H1 (cell line): ENCODE measurements around the gene HSPA12A. TPM values are rescaled to one million over a fixed set of nuclear protein-coding genes. Genes with fewer than 3 reads are reported as not detected.
A peak's percentile ranks its signal among the peaks of the same experiment; 100 is the strongest.

Source experiments
- CTCF ChIA-PET: fragments of 300-600 bp; sonication (Branson Sonifier 250); formaldehyde crosslinking; loops from one replicate; lab custom pipeline; 2021; ENCODE audit not compliant: partially characterized antibody; lab: Charles Lee
- POLR2A ChIA-PET: fragments of 300-600 bp; sonication (Branson Sonifier 250); formaldehyde crosslinking; loops from one replicate; lab custom pipeline; 2021; ENCODE audit warnings: inconsistent platforms; ENCODE audit not compliant: partially characterized antibody; lab: Charles Lee
- DNase-seq, 2 experiments: peaks; one replicate each; pipeline versions ENCODE4 v3.0.0 to v3.0.0-alpha.2; 2010 to 2022; ENCODE audit warnings: low spot score in 2 of 2, low read depth in 1 of 2, mixed read lengths in 1 of 2
- FAIRE-seq: peaks from 2 replicates; lab custom pipeline; 2011; peaks lifted over from hg19 to GRCh38; lab: Jason Lieb, UNC
- H2AFZ ChIP-seq: 2 replicates; pipeline ENCODE4 v1.8.1; 2012; ENCODE audit warnings: low read length, inconsistent platforms
- H2AK5ac ChIP-seq: 2 replicates; pipeline ENCODE4 v1.6.1; 2013; ENCODE audit warnings: low read depth, low read length
- H2BK120ac ChIP-seq: replicated peaks from 2 replicates; pipeline ENCODE3; 2013; ENCODE audit warnings: low read depth, low read length, inconsistent platforms
- H2BK12ac ChIP-seq: 2 replicates; pipeline ENCODE4 v1.6.1; 2013; ENCODE audit warnings: low read depth, low read length
- H2BK15ac ChIP-seq: 2 replicates; pipeline ENCODE4 v1.6.1; 2013; ENCODE audit warnings: low read length
- H2BK20ac ChIP-seq: 2 replicates; pipeline ENCODE4 v1.6.1; 2013; ENCODE audit warnings: low read length
- H2BK5ac ChIP-seq: 2 replicates; pipeline ENCODE4 v1.6.1; 2013; ENCODE audit warnings: low read depth, low read length
- H3K14ac ChIP-seq: 2 replicates; pipeline ENCODE4 v1.6.1; 2013; ENCODE audit warnings: inconsistent platforms; ENCODE audit not compliant: insufficient read length
- H3K18ac ChIP-seq: 2 replicates; pipeline ENCODE4 v1.6.1; 2013; ENCODE audit warnings: low read length; ENCODE audit errors: extremely low read depth
- H3K23ac ChIP-seq: 2 replicates; pipeline ENCODE4 v1.6.1; 2013; ENCODE audit warnings: inconsistent platforms; ENCODE audit not compliant: insufficient read length
- H3K23me2 ChIP-seq: 2 replicates; pipeline ENCODE4 v1.6.1; 2013; ENCODE audit warnings: low read depth, low read length
- H3K27ac ChIP-seq: 2 replicates; pipeline ENCODE4 v1.6.1; 2011; ENCODE audit warnings: low read depth, low read length, inconsistent platforms
- H3K27me3 ChIP-seq, 4 experiments: replicated peaks in 1 of 4; 1 replicate in 1 of 4; 2 replicates in 3 of 4; pipeline versions ENCODE4 v1.6.1 to v1.8.1; 2011 to 2013; ENCODE audit warnings: low read length in 3 of 4, mild to moderate bottlenecking in 3 of 4, inconsistent platforms in 2 of 4, mixed read lengths in 2 of 4, moderate library complexity in 1 of 4; ENCODE audit not compliant: control insufficient read depth in 3 of 4, insufficient read depth in 3 of 4; ENCODE audit errors: extremely low read depth in 1 of 4
- H3K36me3 ChIP-seq, 4 experiments: 2 replicates each; pipeline versions ENCODE4 v1.6.1 to v1.8.1; 2011 to 2013; ENCODE audit warnings: mild to moderate bottlenecking in 4 of 4, low read length in 3 of 4, moderate library complexity in 2 of 4, control low read depth in 1 of 4, inconsistent platforms in 1 of 4; ENCODE audit not compliant: insufficient read depth in 4 of 4, control insufficient read depth in 2 of 4
- H3K4ac ChIP-seq: replicated peaks from 2 replicates; pipeline ENCODE3; 2013; ENCODE audit warnings: low read length, low read depth, mixed read lengths, inconsistent platforms; ENCODE audit not compliant: insufficient read length
- H3K4me1 ChIP-seq, 4 experiments: replicated peaks in 1 of 4; 1 replicate in 1 of 4; 2 replicates in 3 of 4; pipeline versions ENCODE4 v1.6.1 to v1.8.1; 2011 to 2013; ENCODE audit warnings: low read length in 3 of 4, inconsistent platforms in 2 of 4, mixed read lengths in 1 of 4; ENCODE audit not compliant: insufficient read depth in 4 of 4, control insufficient read depth in 3 of 4
- H3K4me2 ChIP-seq, 2 experiments: 2 replicates each; pipeline versions ENCODE4 v1.6.1 to v1.8.1; 2011 to 2013; ENCODE audit warnings: low read depth in 2 of 2, low read length in 2 of 2, control low read depth in 1 of 2, inconsistent platforms in 1 of 2, mild to moderate bottlenecking in 1 of 2; ENCODE audit not compliant: insufficient read depth in 1 of 2
- H3K4me3 ChIP-seq, 4 experiments: fragments of 200-600, 300-600 bp in 1 of 4; sonication (generic), shearing (Covaris generic), sonication (Bioruptor Twin) in 1 of 4; 2 replicates each; pipeline versions ENCODE4 v1.5.1 to v1.8.1; 2011 to 2016; ENCODE audit warnings: low read length in 4 of 4, low read depth in 3 of 4, control low read depth in 2 of 4, inconsistent platforms in 2 of 4, mild to moderate bottlenecking in 2 of 4, mixed read lengths in 1 of 4, moderate library complexity in 1 of 4; ENCODE audit not compliant: insufficient read depth in 2 of 4; ENCODE audit errors: extremely low read depth in 1 of 4
- H3K56ac ChIP-seq: replicated peaks from 2 replicates; pipeline ENCODE3; 2013; ENCODE audit warnings: low read depth, mild to moderate bottlenecking, mixed read lengths, low read length, inconsistent platforms; ENCODE audit not compliant: insufficient read length
- H3K79me1 ChIP-seq: 2 replicates; pipeline ENCODE4 v1.6.1; 2013; ENCODE audit warnings: low read depth, low read length, control low read depth
- H3K79me2 ChIP-seq, 2 experiments: 2 replicates each; pipeline versions ENCODE4 v1.6.1 to v1.8.1; 2012 to 2013; ENCODE audit warnings: low read length in 2 of 2, mild to moderate bottlenecking in 2 of 2, inconsistent platforms in 1 of 2; ENCODE audit not compliant: insufficient read depth in 2 of 2, control insufficient read depth in 1 of 2
- H3K9ac ChIP-seq, 4 experiments: replicated peaks in 1 of 4; 1 replicate in 1 of 4; 2 replicates in 3 of 4; pipeline versions ENCODE4 v1.6.1 to v1.8.1; 2011 to 2013; ENCODE audit warnings: low read depth in 3 of 4, low read length in 3 of 4, control low read depth in 2 of 4, mild to moderate bottlenecking in 2 of 4, moderate library complexity in 2 of 4, inconsistent platforms in 1 of 4; ENCODE audit errors: extremely low read depth in 1 of 4
- H3K9me3 ChIP-seq, 2 experiments: 2 replicates each; pipeline versions ENCODE4 v1.6.1 to v1.8.1; 2012 to 2013; ENCODE audit warnings: mild to moderate bottlenecking in 2 of 2, moderate library complexity in 2 of 2, control low read depth in 1 of 2, inconsistent platforms in 1 of 2, low read depth in 1 of 2, low read length in 1 of 2, mixed read lengths in 1 of 2; ENCODE audit not compliant: insufficient read depth in 2 of 2
- H4K20me1 ChIP-seq, 2 experiments: replicated peaks in 1 of 2; 2 replicates each; pipeline versions ENCODE3 to v1.8.1; 2011 to 2013; ENCODE audit warnings: inconsistent platforms in 2 of 2, low read length in 2 of 2, mild to moderate bottlenecking in 1 of 2; ENCODE audit not compliant: insufficient read depth in 2 of 2, control insufficient read depth in 1 of 2
- H4K5ac ChIP-seq: 2 replicates; pipeline ENCODE4 v1.6.1; 2013; ENCODE audit warnings: low read length, low read depth, mixed read lengths, inconsistent platforms; ENCODE audit not compliant: insufficient read length
- H4K8ac ChIP-seq: 2 replicates; pipeline ENCODE4 v1.8.0; 2013; ENCODE audit warnings: mild to moderate bottlenecking, moderate library complexity, low read length, inconsistent platforms; ENCODE audit not compliant: insufficient read depth; ENCODE audit errors: extremely low read depth
- H4K91ac ChIP-seq: replicated peaks from 2 replicates; pipeline ENCODE3; 2013; ENCODE audit warnings: low read length, mixed read lengths, inconsistent platforms; ENCODE audit not compliant: insufficient read length
- ATF2 ChIP-seq: IDR thresholded peaks from 2 replicates; pipeline ENCODE4 v1.6.1; 2012; ENCODE audit warnings: low read length, inconsistent platforms
- EP300 ChIP-seq, 2 experiments: IDR thresholded peaks; 1 replicate in 1 of 2; 2 replicates in 1 of 2; pipeline ENCODE4 v1.6.1; 2011 to 2012; ENCODE audit warnings: low read depth in 2 of 2, low read length in 2 of 2, mild to moderate bottlenecking in 2 of 2, borderline replicate concordance in 1 of 2, inconsistent platforms in 1 of 2, moderate library complexity in 1 of 2
- HDAC6 ChIP-seq: IDR thresholded peaks from one replicate; pipeline ENCODE4 v1.7.1; 2012; ENCODE audit warnings: low read depth, mild to moderate bottlenecking, inconsistent platforms, low read length, moderate library complexity
- KDM4A ChIP-seq: IDR thresholded peaks from one replicate; pipeline ENCODE4 v1.7.1; 2012; ENCODE audit warnings: low read depth, mild to moderate bottlenecking, moderate library complexity, low read length, inconsistent platforms; ENCODE audit not compliant: severe bottlenecking
- MAFK ChIP-seq: IDR thresholded peaks from 2 replicates; pipeline ENCODE4 v1.6.1; 2012; ENCODE audit warnings: low read depth, mild to moderate bottlenecking, improper control_type of control experiment, low read length
- NANOG ChIP-seq: IDR thresholded peaks from 2 replicates; pipeline ENCODE4 v1.6.1; 2011; ENCODE audit warnings: low read length, low read depth, mild to moderate bottlenecking, inconsistent platforms; ENCODE audit not compliant: insufficient read depth, poor library complexity, severe bottlenecking
- SP2 ChIP-seq: IDR thresholded peaks from 2 replicates; pipeline ENCODE4 v1.6.1; 2012; ENCODE audit warnings: mild to moderate bottlenecking, low read length, inconsistent platforms
- USF2 ChIP-seq: IDR thresholded peaks from 2 replicates; pipeline ENCODE4 v1.6.1; 2011; ENCODE audit warnings: low read length, improper control_type of control experiment
- WGBS, 2 experiments: shearing (Covaris generic) in 1 of 2; methylation state at CpG; one replicate each; pipeline versions ENCODE4 v1.1.6 to v1.1.7; 2013 to 2015; ENCODE audit warnings: low lambda C conversion rate in 2 of 2, mixed read lengths in 2 of 2, inconsistent platforms in 1 of 2, low coverage in 1 of 2, missing lambda C conversion rate in 1 of 2; ENCODE audit not compliant: insufficient replicate concordance in 2 of 2, insufficient coverage in 1 of 2, insufficient read length in 1 of 2; ENCODE audit errors: extremely low coverage in 1 of 2, missing lambda C conversion rate in 1 of 2; 5-methylcytosine and 5-hydroxymethylcytosine counted together
- polyA plus RNA-seq, 7 experiments: library from polyadenylated mRNA; depleted of rRNA in 3 of 7; stranded (reverse) in 5 of 7; unstranded in 2 of 7; fragments of >200 nt in 5 of 7; fragments of 200-250 nt in 2 of 7; gene quantifications; 1 replicate in 5 of 7; 2 replicates in 1 of 7; 4 replicates in 1 of 7; pipeline versions ENCODE4 v1.2.1 to v1.2.3, GENCODE V29; 2011 to 2013; ENCODE audit warnings: missing spikeins in 2 of 7, mixed read lengths in 2 of 7
- total RNA-seq: library from RNA; stranded (reverse); fragmentation: NEBNext Ultra II Directional; extraction: Animal tissue kit (Norgen Biotek cat#: 25700); gene quantifications from 2 replicates; pipeline ENCODE4 v1.2.1, GENCODE V29; 2021

The HSPA12A gene
- total and polyA plus RNA-seq, 2 of the 8 experiments (the other 6 are each of a cell fraction or from before 2014, with no cell fraction given), result 3.1 to 6.9 TPM

- 0 out of 2 replicates have a peak overlapping the region, but pooled peaks have one; percentile 14 for H4K8ac ChIP-seq
- FAIRE-seq (no peak), DNase-seq (no peak)
- no peak overlapping the region for H3K4me2 ChIP-seq
- H3K4me3 ChIP-seq, result no peak overlapping the region
- no peak overlapping the region for H2AFZ ChIP-seq
- H4K20me1 ChIP-seq, result no peaks in the 10 kb centered on the region
- peaks cover 0 to 3% (median 0%) of the 10 kb centered on the region in 4 experiments; a peak in 1 of 7 replicates for H3K4me1 ChIP-seq
- H2BK120ac ChIP-seq, result no peak overlapping the region
- no peak overlapping the region for H3K14ac ChIP-seq
- WGBS, 2 experiments, result 90% methylated on average over 7 of the region's 7 CpGs; no CpG with 5 or more reads in 1 of the 2 experiments
- POLR2A ChIA-PET, result no interaction called here
- H3K79me2 ChIP-seq, result no peaks in the 10 kb centered on the region
- peak overlapping the region; percentile 39 for H4K91ac ChIP-seq
- H3K27ac ChIP-seq, result no peak overlapping the region
- H2AK5ac ChIP-seq, result no peak overlapping the region
- H3K27me3 ChIP-seq, result no peaks in the 10 kb centered on the region; a peak in 1 of 7 replicates
- no peak overlapping the region for H3K4ac ChIP-seq
- H3K36me3 ChIP-seq, result no peaks in the 10 kb centered on the region
- no peak overlapping the region for H2BK20ac ChIP-seq
- H3K18ac ChIP-seq, result no peak overlapping the region
- CTCF ChIA-PET, result interaction anchor here (0.7 to 6.9 kb wide), 9 partner anchors 9 to 401 kb away, joined by 3 to 37 read pairs (median 6); no protein-coding TSS in a partner anchor
- no peaks in the 10 kb centered on the region for H3K23me2 ChIP-seq
- no peak overlapping the region for H2BK15ac ChIP-seq
- no peak overlapping the region for H4K5ac ChIP-seq
- H2BK5ac ChIP-seq, result no peak overlapping the region
- no peak overlapping the region for H3K23ac ChIP-seq
- H3K79me1 ChIP-seq, result no peaks in the 10 kb centered on the region
- no peak overlapping the region for H2BK12ac ChIP-seq
- no peak overlapping the region for H3K9ac ChIP-seq
- H3K9me3 ChIP-seq, result no peaks in the 10 kb centered on the region
- H3K56ac ChIP-seq, result no peak overlapping the region
- no peak for TF ChIP-seq USF2
- TF ChIP-seq KDM4A, result no peak
- TF ChIP-seq NANOG, result no peak
- TF ChIP-seq EP300 (IDR thresholded peaks at IDR 0.05; ENCODE audit: borderline replicate concordance in 1 of 2, low read depth in 2 of 2, low read length in 2 of 2), result no peak
- no peak for TF ChIP-seq MAFK
- no peak for TF ChIP-seq SP2
- no peak for TF ChIP-seq ATF2
- no peak for TF ChIP-seq HDAC6
Measured at GRCh38 chr10:116772909-116773705, 30.7 kb upstream of the HSPA12A start.
